Measurements from ENCODE around the gene TMA7.
"Not testable (repeated sequence)": the region's sequence is repeated elsewhere in the genome, so short reads cannot be mapped to it uniquely, and the experiment has no call there.

The TMA7 gene

GRCh38 chr3:48439820-48440589, at the start of gene TMA7, which contains the start of gene CCDC51:
TMA7 (plus strand) TSS chr3:48440257; CDS start chr3:48440297, 40 bp downstream.
CCDC51 (minus strand) TSS chr3:48440119; CDS start chr3:48435128, 4,991 bp downstream.
- DNase-seq = peak; percentile 95 to 97

- DNase-seq = no peak
Measured at GRCh38 chr3:48394391-48394790, 45.7 kb upstream of the TMA7 start.

GRCh38 chr3:48395714-48396113, 44.3 kb upstream of the TMA7 start:
- DNase-seq = no peak

- no peak for DNase-seq
Measured at GRCh38 chr3:48397767-48398681, 42.0 kb upstream of the TMA7 start.

- no peak for DNase-seq
Measured at GRCh38 chr3:48398701-48399386, 41.2 kb upstream of the TMA7 start.

- no peak for DNase-seq
Measured at GRCh38 chr3:48399387-48400172, 40.5 kb upstream of the TMA7 start.

GRCh38 chr3:48400824-48401433, 39.1 kb upstream of the TMA7 start:
- DNase-seq = peak; percentile 44 to 45

- DNase-seq = not testable (repeated sequence)
Measured at GRCh38 chr3:48401434-48401901, 38.6 kb upstream of the TMA7 start.

- DNase-seq = no peak
Measured at GRCh38 chr3:48402281-48402732, 37.8 kb upstream of the TMA7 start.

- DNase-seq = no peak
Measured at GRCh38 chr3:48402907-48403306, 37.1 kb upstream of the TMA7 start.

- DNase-seq = no peak
Measured at GRCh38 chr3:48403533-48404439, 36.3 kb upstream of the TMA7 start.

- no peak for DNase-seq
Measured at GRCh38 chr3:48404440-48405342, 35.4 kb upstream of the TMA7 start.

GRCh38 chr3:48405343-48405881, 34.6 kb upstream of the TMA7 start:
- DNase-seq = no peak

- no peak for DNase-seq
Measured at GRCh38 chr3:48405971-48406370, 34.1 kb upstream of the TMA7 start.

- no peak for DNase-seq
Measured at GRCh38 chr3:48406443-48407431, 33.3 kb upstream of the TMA7 start.

GRCh38 chr3:48407542-48408099, 32.4 kb upstream of the TMA7 start:
- no peak for DNase-seq

GRCh38 chr3:48408823-48409281, 31.2 kb upstream of the TMA7 start:
- no peak for DNase-seq
